GM23248 (cell line): ENCODE measurements around the gene ALOX12B.

Experiments
- EZH2 ChIP-seq: fragments of 200-600 bp; sonication (generic); IDR thresholded peaks from 2 replicates; pipeline ENCODE4 v1.6.1; 2018; ENCODE audit warnings: antibody characterized with exemption, mild to moderate bottlenecking; ENCODE audit not compliant: insufficient read depth, poor library complexity, severe bottlenecking
- EZH2phosphoT487 ChIP-seq: fragments of 200-600 bp; sonication (generic); IDR thresholded peaks from 2 replicates; pipeline ENCODE4 v1.6.1; 2018; ENCODE audit warnings: antibody characterized with exemption, moderate library complexity, mild to moderate bottlenecking, low read depth; ENCODE audit not compliant: insufficient read depth

GRCh38 chr17:8053600-8053999 lies 33.9 kb downstream of the ALOX12B start:
- TF ChIP-seq EZH2 (no peak), EZH2phosphoT487 (no peak)
